HEK293 (cell line): ENCODE results near the gene AGAP1.

Source experiments
- CTCF ChIA-PET: fragments of 350-600 bp; formaldehyde crosslinking; extraction: SDS; loops from one replicate; lab custom pipeline; 2021; ENCODE audit warnings: antibody characterized with exemption; lab: Yijun Ruan, JAX
- POLR2A ChIA-PET: fragments of 300-600 bp; formaldehyde crosslinking; extraction: SDS; loops from one replicate; lab custom pipeline; 2020; ENCODE audit warnings: antibody characterized with exemption, inconsistent platforms; lab: Yijun Ruan, JAX
- H3K27ac ChIP-seq: fragments of 200-500 bp; sonication (Bioruptor generic); 2 replicates; pipeline ENCODE4 v1.5.1; 2014; ENCODE audit warnings: low read depth, low read length, control low read depth, inconsistent platforms; ENCODE audit errors: extremely low read depth
- H3K36me3 ChIP-seq, 2 experiments: fragments of 200-500 bp in 1 of 2; sonication (Bioruptor generic) in 1 of 2; 1 replicate in 1 of 2; 2 replicates in 1 of 2; pipeline ENCODE4 v1.5.1; 2014 to 2017; ENCODE audit warnings: inconsistent platforms in 2 of 2, low read length in 2 of 2; ENCODE audit not compliant: control insufficient read depth in 2 of 2, insufficient read depth in 1 of 2
- H3K4me1 ChIP-seq: fragments of 200-500 bp; sonication (Bioruptor generic); 2 replicates; pipeline ENCODE4 v1.5.1; 2014; ENCODE audit warnings: mild to moderate bottlenecking, low read length, inconsistent platforms; ENCODE audit not compliant: control insufficient read depth, insufficient read depth
- H3K4me3 ChIP-seq: 2 replicates; pipeline ENCODE4 v1.5.1; 2011; ENCODE audit warnings: low read depth, mild to moderate bottlenecking, control low read depth, low read length, moderate library complexity
- H3K9me3 ChIP-seq: fragments of 200-500 bp; sonication (Bioruptor generic); 2 replicates; pipeline ENCODE4 v1.5.1; 2014; ENCODE audit warnings: low read depth, low read length, inconsistent platforms; ENCODE audit not compliant: control insufficient read depth, insufficient read depth
- REPIN1 ChIP-seq: fragments of 450-650 bp; formaldehyde crosslinking; IDR thresholded peaks from 2 replicates; pipeline ENCODE4 v1.5.1; 2017; ENCODE audit warnings: missing biosample characterization, missing genetic modification characterization, low read depth
- SP3 ChIP-seq: fragments of 450-650 bp; formaldehyde crosslinking; IDR thresholded peaks from 2 replicates; pipeline ENCODE4 v1.5.1; 2016; ENCODE audit warnings: missing biosample characterization, missing genetic modification characterization
- WT1 ChIP-seq: fragments of 450-650 bp; formaldehyde crosslinking; IDR thresholded peaks from 2 replicates; pipeline ENCODE4 v1.5.1; 2016; ENCODE audit warnings: missing biosample characterization, missing genetic modification characterization
- ZBTB1 ChIP-seq: fragments of 450-650 bp; formaldehyde crosslinking; IDR thresholded peaks from 2 replicates; pipeline ENCODE4 v1.5.1; 2016; ENCODE audit warnings: missing biosample characterization, missing genetic modification characterization
- ZFHX2 ChIP-seq: fragments of 450-650 bp; formaldehyde crosslinking; conservative IDR thresholded peaks from 2 replicates; pipeline ENCODE4 v1.5.1; 2016; ENCODE audit warnings: missing biosample characterization, missing genetic modification characterization
- ZIC2 ChIP-seq: fragments of 450-650 bp; formaldehyde crosslinking; IDR thresholded peaks from 2 replicates; pipeline ENCODE4 v1.5.1; 2016; ENCODE audit warnings: missing biosample characterization, missing genetic modification characterization
- ZNF10 ChIP-seq: fragments of 450-650 bp; formaldehyde crosslinking; IDR thresholded peaks from 2 replicates; pipeline ENCODE4 v1.5.1; 2017; ENCODE audit warnings: missing biosample characterization, missing genetic modification characterization
- ZNF174 ChIP-seq: fragments of 450-650 bp; formaldehyde crosslinking; IDR thresholded peaks from 2 replicates; pipeline ENCODE4 v1.5.0; 2017; ENCODE audit warnings: missing biosample characterization, mild to moderate bottlenecking, missing genetic modification characterization
- ZNF354C ChIP-seq: fragments of 450-650 bp; formaldehyde crosslinking; IDR thresholded peaks from 2 replicates; pipeline ENCODE4 v1.5.1; 2016; ENCODE audit warnings: missing biosample characterization, missing genetic modification characterization, low read depth, borderline replicate concordance
- ZNF37A ChIP-seq: fragments of 450-650 bp; IDR thresholded peaks from 2 replicates; pipeline ENCODE4 v1.5.1; 2018; ENCODE audit warnings: missing biosample characterization, missing genetic modification characterization
- ZNF521 ChIP-seq: fragments of 450-650 bp; formaldehyde crosslinking; IDR thresholded peaks from 2 replicates; pipeline ENCODE4 v1.5.1; 2017; ENCODE audit warnings: missing biosample characterization, mild to moderate bottlenecking, missing genetic modification characterization
- ZNF555 ChIP-seq: fragments of 450-650 bp; formaldehyde crosslinking; conservative IDR thresholded peaks from 2 replicates; pipeline ENCODE4 v1.5.1; 2017; ENCODE audit warnings: missing biosample characterization, mild to moderate bottlenecking, missing genetic modification characterization, inconsistent platforms
- ZNF624 ChIP-seq: fragments of 450-650 bp; formaldehyde crosslinking; IDR thresholded peaks from 2 replicates; pipeline ENCODE4 v1.5.1; 2017; ENCODE audit warnings: missing biosample characterization, missing genetic modification characterization
- ZNF639 ChIP-seq: fragments of 450-650 bp; formaldehyde crosslinking; IDR thresholded peaks from 2 replicates; pipeline ENCODE4 v1.5.1; 2016; ENCODE audit warnings: missing biosample characterization, missing genetic modification characterization
- TF ChIP-seq, protein P1 (sequence below): fragments of 450-650 bp; formaldehyde crosslinking; IDR thresholded peaks from 2 replicates; pipeline ENCODE4 v1.5.1; 2017; ENCODE audit warnings: missing biosample characterization, missing genetic modification characterization
- TF ChIP-seq, protein P2 (sequence below): fragments of 450-650 bp; formaldehyde crosslinking; conservative IDR thresholded peaks from 2 replicates; pipeline ENCODE4 v1.5.1; 2016; ENCODE audit warnings: low read depth, missing biosample characterization, missing genetic modification characterization

The AGAP1 gene

DNA sequence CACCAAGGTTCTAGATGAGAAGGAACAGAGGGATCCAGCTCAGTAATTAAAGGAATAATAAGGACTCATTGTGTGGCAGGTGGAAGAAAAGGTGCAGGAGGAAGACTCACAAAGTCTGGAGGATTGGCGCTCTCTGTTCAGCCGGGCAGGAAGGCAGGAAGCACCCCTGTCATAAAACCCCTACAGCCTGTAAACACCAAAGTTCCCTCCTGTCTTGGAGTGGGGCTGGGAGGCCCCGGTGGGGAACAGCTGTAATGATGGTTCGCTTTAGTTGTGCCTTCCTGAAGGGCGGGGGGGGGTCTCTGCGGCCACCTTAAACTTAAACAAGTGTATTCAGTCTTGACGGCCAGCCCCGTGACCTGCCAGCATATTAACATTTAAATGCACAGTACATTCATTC, 590.1 kb downstream of the AGAP1 start:
- H3K27ac ChIP-seq = no peak overlapping the region
- CTCF ChIA-PET = no interaction called here
- H3K9me3 ChIP-seq = no peaks in the 10 kb centered on the region
- no peak for TF ChIP-seq ZNF174
- POLR2A ChIA-PET = no interaction called here
- H3K36me3 ChIP-seq = no peaks in the 10 kb centered on the region
- H3K4me1 ChIP-seq = peaks cover 2% of the 10 kb centered on the region
- no peak overlapping the region for H3K4me3 ChIP-seq

GRCh38 chr2:236085211-236085610, 591.4 kb downstream of the AGAP1 start:
- TF ChIP-seq ZNF639 (tag by site-specific recombination) (no peak), REPIN1 (tag by site-specific recombination) (no peak)
- Histone ChIP-seq H3K4me3 (no peak overlapping the region), H3K27ac (no peak overlapping the region), H3K4me1 (no peaks in the 10 kb centered on the region), H3K36me3 (no peaks in the 10 kb centered on the region), H3K9me3 (no peaks in the 10 kb centered on the region)
- ChIA-PET POLR2A (no interaction called here), CTCF (interaction anchor here (0.5 kb wide), 1 partner anchor 13 kb away, joined by 7 read pairs; no protein-coding TSS in a partner anchor)

- H3K9me3 ChIP-seq = no peaks in the 10 kb centered on the region
- no peak overlapping the region for H3K27ac ChIP-seq
- CTCF ChIA-PET = interaction anchor here (0.5 to 0.6 kb wide), 2 partner anchors 13 to 293 kb away, joined by 3 to 7 read pairs; no protein-coding TSS in a partner anchor
- H3K4me3 ChIP-seq = no peak overlapping the region
- POLR2A ChIA-PET = no interaction called here
- TF ChIP-seq ZNF624 (no peak), ZIC2 (tag by site-specific recombination) (peak; percentile 69)
- no peaks in the 10 kb centered on the region for H3K36me3 ChIP-seq
- H3K4me1 ChIP-seq = no peaks in the 10 kb centered on the region
Measured at GRCh38 chr2:236085647-236086046, 591.8 kb downstream of the AGAP1 start.

GRCh38 chr2:236086403-236086970, 592.6 kb downstream of the AGAP1 start:
- no peaks in the 10 kb centered on the region for H3K9me3 ChIP-seq
- no peak overlapping the region for H3K27ac ChIP-seq
- ChIA-PET CTCF (interaction anchor here (0.5 to 1.1 kb wide), 4 partner anchors 30 to 294 kb away, joined by 3 read pairs; no protein-coding TSS in a partner anchor), POLR2A (no interaction called here)
- no peaks in the 10 kb centered on the region for H3K36me3 ChIP-seq
- H3K4me3 ChIP-seq = no peak overlapping the region
- TF ChIP-seq ZBTB1 (tag by site-specific recombination) = no peak
- no peak for TF ChIP-seq SP3 (tag by site-specific recombination)
- TF ChIP-seq, protein P1, sequence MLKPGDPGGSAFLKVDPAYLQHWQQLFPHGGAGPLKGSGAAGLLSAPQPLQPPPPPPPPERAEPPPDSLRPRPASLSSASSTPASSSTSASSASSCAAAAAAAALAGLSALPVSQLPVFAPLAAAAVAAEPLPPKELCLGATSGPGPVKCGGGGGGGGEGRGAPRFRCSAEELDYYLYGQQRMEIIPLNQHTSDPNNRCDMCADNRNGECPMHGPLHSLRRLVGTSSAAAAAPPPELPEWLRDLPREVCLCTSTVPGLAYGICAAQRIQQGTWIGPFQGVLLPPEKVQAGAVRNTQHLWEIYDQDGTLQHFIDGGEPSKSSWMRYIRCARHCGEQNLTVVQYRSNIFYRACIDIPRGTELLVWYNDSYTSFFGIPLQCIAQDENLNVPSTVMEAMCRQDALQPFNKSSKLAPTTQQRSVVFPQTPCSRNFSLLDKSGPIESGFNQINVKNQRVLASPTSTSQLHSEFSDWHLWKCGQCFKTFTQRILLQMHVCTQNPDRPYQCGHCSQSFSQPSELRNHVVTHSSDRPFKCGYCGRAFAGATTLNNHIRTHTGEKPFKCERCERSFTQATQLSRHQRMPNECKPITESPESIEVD (tag by site-specific recombination) = no peak
- no peak for TF ChIP-seq ZNF10 (tag by site-specific recombination)
- H3K4me1 ChIP-seq = no peaks in the 10 kb centered on the region

DNA sequence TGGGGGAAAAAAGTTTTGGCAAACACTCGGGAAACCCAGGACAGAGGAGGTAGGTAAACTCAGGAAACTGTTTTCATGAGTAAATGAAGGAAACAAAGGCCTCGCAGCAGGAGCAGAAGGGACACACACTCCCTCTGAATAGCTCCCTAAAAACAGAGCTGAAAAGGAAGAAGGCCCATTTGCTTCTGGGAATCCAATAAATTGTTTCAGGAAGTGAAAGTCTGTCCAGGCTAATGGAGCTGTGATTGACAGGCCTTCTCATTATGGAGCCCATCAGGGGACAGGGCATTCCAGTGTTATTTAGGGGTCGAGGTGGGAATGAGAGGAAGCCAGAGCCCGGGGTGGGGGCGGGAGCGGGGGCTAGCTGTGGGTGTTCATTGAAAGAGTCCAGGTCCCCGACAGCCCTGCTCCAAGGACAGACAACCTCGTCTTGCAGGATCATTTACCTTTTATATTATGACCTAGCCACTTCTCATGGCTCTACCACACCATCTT, 593.2 kb downstream of the AGAP1 start:
- Histone ChIP-seq H3K4me1 (no peaks in the 10 kb centered on the region), H3K36me3 (no peaks in the 10 kb centered on the region), H3K4me3 (no peak overlapping the region), H3K9me3 (no peaks in the 10 kb centered on the region), H3K27ac (no peak overlapping the region)
- POLR2A ChIA-PET = no interaction called here
- CTCF ChIA-PET = interaction anchor here (0.5 to 1.1 kb wide), 2 partner anchors 53 to 94 kb away, joined by 3 to 4 read pairs; no protein-coding TSS in a partner anchor
- no peak for TF ChIP-seq ZNF354C
- TF ChIP-seq, protein P2, sequence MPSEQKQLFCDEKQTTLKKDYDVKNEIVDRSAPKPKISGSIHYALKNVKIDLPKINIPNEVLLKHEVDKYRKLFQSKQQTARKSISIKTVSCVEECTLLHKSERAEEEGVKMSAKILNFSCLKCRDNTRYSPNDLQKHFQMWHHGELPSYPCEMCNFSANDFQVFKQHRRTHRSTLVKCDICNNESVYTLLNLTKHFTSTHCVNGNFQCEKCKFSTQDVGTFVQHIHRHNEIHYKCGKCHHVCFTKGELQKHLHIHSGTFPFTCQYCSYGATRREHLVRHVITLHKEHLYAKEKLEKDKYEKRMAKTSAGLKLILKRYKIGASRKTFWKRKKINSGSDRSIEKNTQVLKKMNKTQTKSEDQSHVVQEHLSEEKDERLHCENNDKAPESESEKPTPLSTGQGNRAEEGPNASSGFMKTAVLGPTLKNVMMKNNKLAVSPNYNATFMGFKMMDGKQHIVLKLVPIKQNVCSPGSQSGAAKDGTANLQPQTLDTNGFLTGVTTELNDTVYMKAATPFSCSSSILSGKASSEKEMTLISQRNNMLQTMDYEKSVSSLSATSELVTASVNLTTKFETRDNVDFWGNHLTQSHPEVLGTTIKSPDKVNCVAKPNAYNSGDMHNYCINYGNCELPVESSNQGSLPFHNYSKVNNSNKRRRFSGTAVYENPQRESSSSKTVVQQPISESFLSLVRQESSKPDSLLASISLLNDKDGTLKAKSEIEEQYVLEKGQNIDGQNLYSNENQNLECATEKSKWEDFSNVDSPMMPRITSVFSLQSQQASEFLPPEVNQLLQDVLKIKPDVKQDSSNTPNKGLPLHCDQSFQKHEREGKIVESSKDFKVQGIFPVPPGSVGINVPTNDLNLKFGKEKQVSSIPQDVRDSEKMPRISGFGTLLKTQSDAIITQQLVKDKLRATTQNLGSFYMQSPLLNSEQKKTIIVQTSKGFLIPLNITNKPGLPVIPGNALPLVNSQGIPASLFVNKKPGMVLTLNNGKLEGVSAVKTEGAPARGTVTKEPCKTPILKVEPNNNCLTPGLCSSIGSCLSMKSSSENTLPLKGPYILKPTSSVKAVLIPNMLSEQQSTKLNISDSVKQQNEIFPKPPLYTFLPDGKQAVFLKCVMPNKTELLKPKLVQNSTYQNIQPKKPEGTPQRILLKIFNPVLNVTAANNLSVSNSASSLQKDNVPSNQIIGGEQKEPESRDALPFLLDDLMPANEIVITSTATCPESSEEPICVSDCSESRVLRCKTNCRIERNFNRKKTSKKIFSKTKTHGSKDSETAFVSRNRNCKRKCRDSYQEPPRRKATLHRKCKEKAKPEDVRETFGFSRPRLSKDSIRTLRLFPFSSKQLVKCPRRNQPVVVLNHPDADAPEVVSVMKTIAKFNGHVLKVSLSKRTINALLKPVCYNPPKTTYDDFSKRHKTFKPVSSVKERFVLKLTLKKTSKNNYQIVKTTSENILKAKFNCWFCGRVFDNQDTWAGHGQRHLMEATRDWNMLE (tag by site-specific recombination) = no peak
- no peak for TF ChIP-seq ZNF555
- no peak for TF ChIP-seq WT1
- TF ChIP-seq ZNF521 (tag by site-specific recombination) = no peak
- TF ChIP-seq ZNF37A (tag by site-specific recombination) = no peak
- TF ChIP-seq ZFHX2 (tag by site-specific recombination) = no peak
- TF ChIP-seq ZNF174 = no peak
- no peak for TF ChIP-seq REPIN1 (tag by site-specific recombination)
